ENCODE results near the gene VBP1.
"Not testable (repeated sequence)": the region's sequence is repeated elsewhere in the genome, so short reads cannot be mapped to it uniquely, and the experiment has no call there.

VBP1 gene

GRCh38 chrX:155266439-155266838 lies 50.2 kb downstream of the VBP1 start:
- no peak for DNase-seq

- not testable (repeated sequence) for DNase-seq
These were observed 51.7 kb downstream of the VBP1 start for GRCh38 chrX:155267995-155268394.

GRCh38 chrX:155270969-155271368 lies 54.7 kb downstream of the VBP1 start:
- DNase-seq = no peak

- no peak for DNase-seq
These were observed 63.6 kb downstream of the VBP1 start for GRCh38 chrX:155279873-155280272.
